KOPT-K1 (cell line): ENCODE data around the gene FOSL2.

Experiments
- H3K27ac ChIP-seq: fragments of 200-600 bp; sonication (generic); 2 replicates; pipeline ENCODE4 v1.5.1; 2016; ENCODE audit warnings: antibody characterized with exemption, mild to moderate bottlenecking, low read depth, low read length; ENCODE audit not compliant: poor library complexity, severe bottlenecking
- H3K36me3 ChIP-seq: fragments of 200-600 bp; sonication (generic); 2 replicates; pipeline ENCODE4 v1.5.1; 2017; ENCODE audit warnings: antibody characterized with exemption, mild to moderate bottlenecking, low read length, moderate library complexity; ENCODE audit not compliant: insufficient read depth
- H3K9me3 ChIP-seq: fragments of 200-600 bp; sonication (generic); 2 replicates; pipeline ENCODE4 v1.5.1; 2017; ENCODE audit warnings: antibody characterized with exemption, low read length, mild to moderate bottlenecking; ENCODE audit not compliant: insufficient read depth, poor library complexity, severe bottlenecking

FOSL2 gene

DNA sequence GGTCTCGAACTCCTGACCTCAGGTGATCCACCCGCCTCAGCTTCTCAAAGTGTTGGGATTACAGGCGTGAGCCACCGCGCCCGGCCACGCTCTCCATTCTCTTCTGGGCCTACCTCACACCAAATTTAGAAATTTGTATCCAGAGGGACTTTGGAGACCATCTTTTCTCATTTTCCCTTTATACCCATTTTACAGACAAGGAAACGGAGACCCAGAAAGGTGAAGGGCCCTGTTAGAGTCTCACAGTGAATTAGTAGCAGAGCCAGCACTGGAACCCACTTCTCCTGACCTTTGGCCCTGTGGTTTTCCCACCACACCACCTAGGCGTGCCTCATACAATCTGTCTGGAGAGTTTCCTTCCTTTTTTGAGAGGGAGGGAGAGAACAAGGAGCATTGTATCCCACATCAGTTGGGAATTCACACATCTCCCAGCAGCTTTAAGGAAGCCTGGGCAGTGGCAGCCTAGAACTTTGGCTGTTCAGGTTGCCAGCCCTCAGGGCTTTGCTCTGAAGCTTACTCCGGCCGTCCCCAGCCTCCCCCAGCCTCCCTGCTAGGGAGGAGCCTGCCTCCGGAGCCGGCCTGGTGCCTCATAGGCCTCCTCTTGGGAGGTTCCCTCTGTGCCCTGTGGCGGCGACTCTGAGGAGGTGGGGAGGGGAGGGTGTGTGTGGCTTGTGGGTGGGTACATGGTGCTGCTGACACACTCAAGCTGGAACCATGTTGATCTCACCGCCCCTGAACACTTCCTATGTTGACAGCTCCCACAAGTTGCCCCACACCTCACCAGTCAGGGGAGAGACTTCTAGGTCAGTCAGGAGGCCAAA, 13.8 kb downstream of the FOSL2 start:
- Histone ChIP-seq H3K9me3 (no peaks in the 10 kb centered on the region), H3K27ac (peak overlapping the region; percentile 69), H3K36me3 (no peaks in the 10 kb centered on the region)

DNA sequence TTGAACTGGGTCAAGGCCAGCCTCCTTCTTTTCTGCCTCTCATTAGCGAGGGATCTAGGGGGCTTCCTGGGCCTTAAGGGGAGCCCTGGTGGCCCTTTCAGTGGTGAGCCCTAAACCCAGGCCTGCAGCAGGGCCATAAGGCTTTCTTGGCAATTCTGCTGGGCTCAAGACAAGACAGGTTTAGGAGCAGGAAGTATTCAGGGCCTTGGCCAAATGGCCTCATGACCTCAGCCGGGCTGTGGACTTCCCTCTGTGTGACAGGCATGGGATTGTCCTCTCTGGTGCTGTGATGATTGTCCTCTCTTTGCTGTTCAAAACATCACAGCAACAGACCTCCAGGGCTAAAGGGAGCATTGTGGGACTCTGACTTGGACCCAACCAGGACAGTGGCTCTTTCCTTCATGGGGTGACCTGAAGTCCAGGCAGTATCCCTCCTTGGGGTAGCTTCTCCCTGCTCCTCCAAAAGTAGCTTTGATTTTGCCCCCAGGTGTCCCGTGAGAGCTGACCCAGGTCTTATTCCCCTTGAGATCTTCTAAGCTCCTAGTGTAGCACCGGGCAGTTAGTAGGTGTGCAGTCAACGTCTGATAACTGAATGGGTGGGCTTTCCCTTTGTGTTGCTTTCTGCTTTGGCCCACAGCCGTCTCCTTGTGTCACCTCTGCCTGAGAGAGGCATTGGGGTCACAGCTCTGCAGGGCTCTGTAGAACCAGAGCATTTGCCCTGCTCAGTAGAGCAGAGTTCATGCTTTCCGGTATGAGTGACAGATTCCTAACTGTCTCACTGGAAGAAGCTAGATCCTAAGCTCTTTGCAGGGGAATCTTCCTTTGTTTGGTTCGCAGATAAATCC, 14.7 kb downstream of the FOSL2 start:
- Histone ChIP-seq H3K27ac (peak overlapping the region; percentile 69), H3K36me3 (no peaks in the 10 kb centered on the region), H3K9me3 (no peaks in the 10 kb centered on the region)

GRCh38 chr2:28407976-28408690, 15.5 kb downstream of the FOSL2 start:
- Histone ChIP-seq H3K36me3 (no peaks in the 10 kb centered on the region), H3K27ac (peak overlapping the region; percentile 69), H3K9me3 (no peaks in the 10 kb centered on the region)

DNA sequence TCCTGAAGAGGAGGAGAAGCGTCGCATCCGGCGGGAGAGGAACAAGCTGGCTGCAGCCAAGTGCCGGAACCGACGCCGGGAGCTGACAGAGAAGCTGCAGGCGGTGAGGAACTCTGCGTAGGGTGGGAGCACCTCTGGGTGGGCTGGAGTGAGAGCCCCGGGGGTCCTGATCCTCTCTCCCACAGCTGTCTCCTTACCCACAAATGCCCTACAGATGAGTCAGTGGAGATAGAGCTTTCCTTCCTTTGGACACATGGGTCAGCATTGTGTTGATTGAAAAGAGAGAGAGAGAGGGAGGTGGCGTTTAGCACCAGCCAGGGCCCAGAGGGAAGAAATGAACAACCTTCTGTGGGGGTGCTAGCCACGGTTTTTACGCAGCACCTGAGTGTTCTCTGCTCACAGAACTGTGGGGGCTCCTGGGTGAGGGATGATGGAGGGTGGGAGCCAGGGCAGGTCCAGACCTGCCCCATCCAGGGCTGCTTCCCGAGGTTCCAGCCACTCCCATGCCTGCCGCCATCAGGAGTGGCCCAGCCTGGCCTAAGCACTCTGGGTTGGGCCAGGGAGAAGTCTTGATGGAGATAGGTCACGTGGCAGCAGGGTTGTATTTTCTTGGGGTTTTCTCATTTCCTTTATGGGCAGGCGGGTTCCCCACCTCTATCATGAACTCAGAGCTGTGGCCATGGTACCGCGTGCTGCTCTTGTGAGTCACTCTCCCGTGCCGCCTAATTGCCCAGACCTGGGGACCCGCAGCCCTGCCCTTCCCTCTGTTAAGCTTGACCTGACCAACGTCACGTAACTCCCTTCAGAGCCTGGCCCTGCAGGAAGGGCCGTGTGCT, 16.3 kb downstream of the FOSL2 start:
- Histone ChIP-seq H3K27ac (peak overlapping the region; percentile 90), H3K9me3 (no peaks in the 10 kb centered on the region), H3K36me3 (no peaks in the 10 kb centered on the region)

DNA sequence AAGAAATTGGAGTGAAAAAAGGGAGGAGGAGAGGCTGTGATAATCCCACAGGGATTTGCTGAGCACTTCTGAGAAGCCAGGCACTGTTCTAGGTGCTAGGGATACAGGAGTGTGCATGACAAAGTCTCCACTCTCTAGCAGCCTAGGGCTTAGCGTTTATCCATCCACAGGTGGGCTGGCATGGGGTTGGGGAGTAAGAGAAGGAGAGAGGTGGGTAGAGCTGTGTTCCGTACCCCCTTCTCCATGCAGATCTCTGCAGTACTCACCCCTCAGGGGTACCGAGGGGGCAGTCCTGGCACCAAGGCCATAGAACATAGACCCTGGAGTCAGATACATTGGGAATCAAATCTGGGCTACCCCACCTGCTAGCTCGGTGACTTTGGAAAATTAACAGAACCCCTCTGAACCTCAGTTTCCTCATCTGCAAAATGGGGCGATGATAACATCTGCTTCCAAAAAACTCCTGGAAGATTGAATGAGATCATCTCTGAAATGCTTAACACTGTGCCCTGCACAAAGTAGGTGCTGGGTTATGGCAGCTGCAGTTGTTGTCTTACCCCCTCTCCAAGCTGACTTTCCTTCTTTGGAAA, 18.6 kb downstream of the FOSL2 start:
- peak overlapping the region; percentile 90 for H3K27ac ChIP-seq
- H3K36me3 ChIP-seq = no peaks in the 10 kb centered on the region

DNA sequence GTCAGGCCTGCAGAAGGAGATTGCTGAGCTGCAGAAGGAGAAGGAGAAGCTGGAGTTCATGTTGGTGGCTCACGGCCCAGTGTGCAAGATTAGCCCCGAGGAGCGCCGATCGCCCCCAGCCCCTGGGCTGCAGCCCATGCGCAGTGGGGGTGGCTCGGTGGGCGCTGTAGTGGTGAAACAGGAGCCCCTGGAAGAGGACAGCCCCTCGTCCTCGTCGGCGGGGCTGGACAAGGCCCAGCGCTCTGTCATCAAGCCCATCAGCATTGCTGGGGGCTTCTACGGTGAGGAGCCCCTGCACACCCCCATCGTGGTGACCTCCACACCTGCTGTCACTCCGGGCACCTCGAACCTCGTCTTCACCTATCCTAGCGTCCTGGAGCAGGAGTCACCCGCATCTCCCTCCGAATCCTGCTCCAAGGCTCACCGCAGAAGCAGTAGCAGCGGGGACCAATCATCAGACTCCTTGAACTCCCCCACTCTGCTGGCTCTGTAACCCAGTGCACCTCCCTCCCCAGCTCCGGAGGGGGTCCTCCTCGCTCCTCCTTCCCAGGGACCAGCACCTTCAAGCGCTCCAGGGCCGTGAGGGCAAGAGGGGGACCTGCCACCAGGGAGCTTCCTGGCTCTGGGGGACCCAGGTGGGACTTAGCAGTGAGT, 19.4 kb downstream of the FOSL2 start:
- peak overlapping the region; percentile 90 for H3K27ac ChIP-seq
- H3K36me3 ChIP-seq = no peaks in the 10 kb centered on the region
- H3K9me3 ChIP-seq = no peaks in the 10 kb centered on the region

More for the DNA sequence above, 18.6 kb downstream of the FOSL2 start:
- no peaks in the 10 kb centered on the region for H3K9me3 ChIP-seq

DNA sequence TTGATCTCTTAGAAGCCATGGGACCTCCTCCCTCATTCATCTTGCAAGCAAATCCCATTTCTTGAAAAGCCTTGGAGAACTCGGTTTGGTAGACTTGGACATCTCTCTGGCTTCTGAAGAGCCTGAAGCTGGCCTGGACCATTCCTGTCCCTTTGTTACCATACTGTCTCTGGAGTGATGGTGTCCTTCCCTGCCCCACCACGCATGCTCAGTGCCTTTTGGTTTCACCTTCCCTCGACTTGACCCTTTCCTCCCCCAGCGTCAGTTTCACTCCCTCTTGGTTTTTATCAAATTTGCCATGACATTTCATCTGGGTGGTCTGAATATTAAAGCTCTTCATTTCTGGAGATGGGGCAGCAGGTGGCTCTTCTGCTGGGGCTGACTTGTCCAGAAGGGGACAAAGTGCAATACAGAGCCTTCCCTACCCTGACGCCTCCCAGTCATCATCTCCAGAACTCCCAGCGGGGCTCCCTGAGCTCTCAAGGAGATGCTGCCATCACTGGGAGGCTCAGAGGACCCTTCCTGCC, 20.0 kb downstream of the FOSL2 start:
- H3K27ac ChIP-seq = peak overlapping the region; percentile 90
- no peaks in the 10 kb centered on the region for H3K9me3 ChIP-seq
- H3K36me3 ChIP-seq = no peaks in the 10 kb centered on the region

- H3K9me3 ChIP-seq = no peaks in the 10 kb centered on the region
- peak overlapping the region; percentile 25 for H3K27ac ChIP-seq
- H3K36me3 ChIP-seq = no peaks in the 10 kb centered on the region
Observed at GRCh38 chr2:28413152-28413898, 20.7 kb downstream of the FOSL2 start.

DNA sequence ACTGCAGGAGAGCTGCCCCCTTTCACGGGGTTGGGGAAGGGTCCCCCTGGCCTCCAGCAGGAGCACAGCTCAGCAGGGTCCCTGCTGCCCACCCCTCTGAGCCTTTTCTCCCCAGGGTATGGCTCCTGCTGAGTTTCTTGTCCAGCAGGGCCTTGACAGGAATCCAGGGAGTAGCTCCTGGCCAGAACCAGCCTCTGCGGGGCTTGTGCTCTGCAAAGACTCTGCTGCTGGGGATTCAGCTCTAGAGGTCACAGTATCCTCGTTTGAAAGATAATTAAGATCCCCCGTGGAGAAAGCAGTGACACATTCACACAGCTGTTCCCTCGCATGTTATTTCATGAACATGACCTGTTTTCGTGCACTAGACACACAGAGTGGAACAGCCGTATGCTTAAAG, 21.2 kb downstream of the FOSL2 start:
- H3K36me3 ChIP-seq = no peaks in the 10 kb centered on the region

DNA sequence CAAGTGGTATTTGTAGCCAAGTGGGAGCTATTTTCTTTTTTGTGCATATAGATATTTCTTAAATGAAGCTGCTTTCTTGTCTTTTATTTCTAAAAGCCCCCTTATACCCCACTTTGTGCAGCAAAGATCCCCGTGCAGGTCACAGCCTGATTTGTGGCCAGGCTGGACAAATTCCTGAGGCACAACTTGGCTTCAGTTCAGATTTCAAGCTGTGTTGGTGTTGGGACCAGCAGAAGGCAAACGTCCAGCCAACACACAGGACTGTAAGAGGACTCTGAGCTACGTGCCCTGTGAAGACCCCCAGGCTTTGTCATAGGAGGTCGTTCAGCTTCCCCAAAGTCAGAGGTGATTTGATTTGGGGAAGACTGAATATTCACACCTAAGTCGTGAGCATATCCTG, 21.9 kb downstream of the FOSL2 start:
- Histone ChIP-seq H3K36me3 (no peaks in the 10 kb centered on the region), H3K27ac (no peak overlapping the region), H3K9me3 (no peaks in the 10 kb centered on the region)

More for the DNA sequence above, 21.2 kb downstream of the FOSL2 start:
- H3K27ac ChIP-seq = peak overlapping the region; percentile 8
- H3K9me3 ChIP-seq = no peaks in the 10 kb centered on the region

- H3K9me3 ChIP-seq = no peaks in the 10 kb centered on the region
- H3K36me3 ChIP-seq = no peaks in the 10 kb centered on the region
- no peak overlapping the region for H3K27ac ChIP-seq
Observed at GRCh38 chr2:28415010-28415409, 22.4 kb downstream of the FOSL2 start.

DNA sequence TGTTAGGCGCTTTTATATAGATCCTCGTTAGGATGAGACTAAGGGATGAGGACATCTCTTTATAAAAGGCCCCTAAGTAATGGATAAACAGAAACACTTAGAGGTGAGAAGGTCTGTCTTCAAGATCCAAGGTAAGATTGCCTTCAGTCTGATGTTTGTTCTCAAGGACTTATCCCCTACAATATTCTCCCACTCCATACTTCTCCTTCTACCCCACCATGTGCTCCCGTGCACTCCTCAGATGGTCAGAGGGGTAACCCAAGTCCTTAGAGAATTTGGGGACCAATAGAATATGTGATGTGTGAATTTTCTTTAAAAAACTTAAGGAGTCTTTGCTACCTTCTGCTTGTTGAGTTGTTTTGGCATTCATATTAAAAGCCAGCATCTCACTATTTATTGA, 23.1 kb downstream of the FOSL2 start:
- Histone ChIP-seq H3K27ac (no peak overlapping the region), H3K9me3 (no peaks in the 10 kb centered on the region), H3K36me3 (no peaks in the 10 kb centered on the region)

DNA sequence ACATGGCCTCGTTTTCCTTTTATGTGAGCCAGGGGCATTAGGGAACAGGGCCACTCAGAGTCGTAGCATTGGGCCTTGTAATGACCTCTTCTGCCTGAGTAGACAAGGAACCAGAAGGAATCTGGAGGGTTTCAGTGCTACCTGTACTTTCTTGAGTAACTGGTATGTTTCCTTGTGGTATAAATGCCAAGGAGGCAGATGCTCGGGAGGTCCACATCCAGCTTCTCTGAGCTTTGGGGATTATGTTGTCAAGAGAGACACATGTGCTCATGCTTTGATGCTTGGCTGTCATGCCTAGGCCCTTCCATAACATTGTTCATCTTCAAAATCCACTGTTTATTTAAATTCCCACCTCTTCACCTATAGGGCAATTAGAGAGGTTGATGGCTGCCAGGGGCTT, 26.3 kb downstream of the FOSL2 start:
- no peak overlapping the region for H3K27ac ChIP-seq
- H3K9me3 ChIP-seq = no peaks in the 10 kb centered on the region

More for the DNA sequence above, 26.3 kb downstream of the FOSL2 start:
- no peaks in the 10 kb centered on the region for H3K36me3 ChIP-seq
